ENCODE measurements around the gene TMEM256.

TMEM256 gene

DNA sequence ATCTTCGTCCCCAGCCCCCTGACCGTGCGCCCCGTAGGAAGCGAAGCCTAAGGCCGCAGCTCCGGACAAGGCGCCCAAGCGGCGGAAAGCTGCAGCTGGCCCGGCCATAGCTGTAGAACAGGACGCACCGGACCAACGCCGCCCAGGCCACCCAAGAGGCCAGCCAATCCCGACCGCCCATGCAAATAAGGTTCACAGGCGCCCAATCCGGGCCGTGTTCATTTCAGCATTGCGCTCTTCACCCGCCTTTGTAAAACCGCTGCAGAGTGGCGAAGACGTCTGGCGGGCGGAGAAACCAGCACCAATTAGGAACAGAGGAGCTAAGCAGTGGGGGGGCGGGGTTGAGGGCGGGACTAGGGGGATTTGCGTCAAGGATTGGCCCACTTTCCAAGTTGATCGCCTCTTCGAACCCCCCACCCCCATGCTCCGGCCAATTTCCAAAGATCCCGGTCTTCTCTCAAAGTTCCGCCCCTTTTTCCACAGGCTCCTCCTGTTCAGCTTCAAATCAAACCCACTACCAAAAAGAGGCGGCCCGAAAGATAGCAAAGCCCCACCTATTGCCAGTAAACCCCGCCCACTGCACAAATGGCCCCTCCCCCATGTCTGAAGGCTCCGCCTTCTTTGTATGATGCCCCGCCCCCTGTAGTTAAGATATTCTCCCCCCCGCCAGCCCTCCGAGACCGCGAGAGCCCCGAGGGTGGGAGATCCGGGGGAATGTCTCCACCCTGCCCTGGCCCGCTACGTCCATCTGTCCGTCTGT, at the start of gene TMEM256:
Gene TMEM256 (minus strand): TSS at position 121 of the 760 bp plus-strand sequence. CDS start 13 bp downstream, at position 108.
- H3K36me3 Mint-ChIP-seq (ENCODE audit: insufficient read depth): peaks cover 5% of the 10 kb centered on the region
- DNase-seq (ENCODE audit: low spot score in 2 of 2) (peak; percentile 82 to 90), ATAC-seq (replicated peaks; ENCODE audit: extremely low read depth, poor library complexity, severe bottlenecking) (peak; percentile 96)
- no peaks in the 10 kb centered on the region for H3K27me3 Mint-ChIP-seq
- no peaks in the 10 kb centered on the region for H3K9me3 Mint-ChIP-seq
- H3K4me3 Mint-ChIP-seq: peak within 1 kb of the TSS; percentile 93
- H3K27ac Mint-ChIP-seq (ENCODE audit: low read depth): peak within 1 kb of the TSS; percentile 78
- peaks cover 19% of the 10 kb centered on the region for H3K4me1 Mint-ChIP-seq

DNA sequence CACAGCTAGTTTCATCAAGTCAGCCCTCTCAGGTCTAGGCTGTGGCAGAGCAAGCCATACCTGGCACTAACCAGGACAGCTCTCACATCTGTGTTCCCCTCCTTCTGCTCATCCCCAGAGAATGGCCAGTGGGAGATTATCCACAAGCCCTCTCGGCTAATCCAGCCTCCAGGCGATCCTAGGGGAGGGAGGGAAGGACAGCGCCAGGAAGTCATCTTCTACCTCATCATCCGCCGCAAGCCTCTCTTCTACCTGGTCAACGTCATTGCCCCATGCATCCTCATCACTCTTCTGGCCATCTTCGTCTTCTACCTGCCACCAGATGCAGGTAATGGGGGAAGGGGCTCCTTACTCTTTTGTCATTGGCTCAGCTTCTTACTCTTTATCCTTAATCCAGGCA, 44.6 kb upstream of the TMEM256 start:
- H3K4me3 Mint-ChIP-seq: no peak overlapping the region
- no peak for ATAC-seq (replicated peaks; ENCODE audit: extremely low read depth, poor library complexity, severe bottlenecking)
- H3K27me3 Mint-ChIP-seq: peaks cover 40% of the 10 kb centered on the region
- no peak overlapping the region for H3K27ac Mint-ChIP-seq (ENCODE audit: low read depth)
- no peak for DNase-seq (ENCODE audit: low spot score in 2 of 2)
- peaks cover 17% of the 10 kb centered on the region for H3K4me1 Mint-ChIP-seq
- peaks cover 9% of the 10 kb centered on the region for H3K36me3 Mint-ChIP-seq (ENCODE audit: insufficient read depth)
- H3K9me3 Mint-ChIP-seq: no peaks in the 10 kb centered on the region

DNA sequence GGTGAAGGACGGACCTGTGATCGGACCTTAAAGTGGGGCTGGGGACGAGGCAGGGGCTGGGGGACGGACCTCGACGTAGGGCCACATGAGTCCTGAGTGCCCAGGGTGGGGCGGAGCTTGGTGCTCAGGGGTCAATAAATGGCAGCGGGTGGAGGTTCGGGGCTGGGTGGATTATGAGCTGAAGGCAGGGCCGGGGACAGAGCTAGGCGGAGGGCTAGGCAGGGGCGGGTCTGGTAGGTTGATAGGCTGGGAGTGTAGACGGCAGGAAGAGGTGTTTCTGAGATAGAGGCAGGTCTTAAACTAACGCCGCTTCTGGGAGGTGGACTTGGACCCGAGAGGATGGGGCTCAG, 41.7 kb upstream of the TMEM256 start:
- H3K36me3 Mint-ChIP-seq (ENCODE audit: insufficient read depth): peaks cover 9% of the 10 kb centered on the region
- peaks cover 18% of the 10 kb centered on the region for H3K4me1 Mint-ChIP-seq
- H3K27ac Mint-ChIP-seq (ENCODE audit: low read depth): no peak overlapping the region
- ATAC-seq (replicated peaks; ENCODE audit: extremely low read depth, poor library complexity, severe bottlenecking) (peak; percentile 90), DNase-seq (ENCODE audit: low spot score in 2 of 2) (no peak)
- H3K9me3 Mint-ChIP-seq: no peaks in the 10 kb centered on the region
- H3K27me3 Mint-ChIP-seq: peaks cover 68% of the 10 kb centered on the region
- peak overlapping the region; percentile 73 for H3K4me3 Mint-ChIP-seq

DNA sequence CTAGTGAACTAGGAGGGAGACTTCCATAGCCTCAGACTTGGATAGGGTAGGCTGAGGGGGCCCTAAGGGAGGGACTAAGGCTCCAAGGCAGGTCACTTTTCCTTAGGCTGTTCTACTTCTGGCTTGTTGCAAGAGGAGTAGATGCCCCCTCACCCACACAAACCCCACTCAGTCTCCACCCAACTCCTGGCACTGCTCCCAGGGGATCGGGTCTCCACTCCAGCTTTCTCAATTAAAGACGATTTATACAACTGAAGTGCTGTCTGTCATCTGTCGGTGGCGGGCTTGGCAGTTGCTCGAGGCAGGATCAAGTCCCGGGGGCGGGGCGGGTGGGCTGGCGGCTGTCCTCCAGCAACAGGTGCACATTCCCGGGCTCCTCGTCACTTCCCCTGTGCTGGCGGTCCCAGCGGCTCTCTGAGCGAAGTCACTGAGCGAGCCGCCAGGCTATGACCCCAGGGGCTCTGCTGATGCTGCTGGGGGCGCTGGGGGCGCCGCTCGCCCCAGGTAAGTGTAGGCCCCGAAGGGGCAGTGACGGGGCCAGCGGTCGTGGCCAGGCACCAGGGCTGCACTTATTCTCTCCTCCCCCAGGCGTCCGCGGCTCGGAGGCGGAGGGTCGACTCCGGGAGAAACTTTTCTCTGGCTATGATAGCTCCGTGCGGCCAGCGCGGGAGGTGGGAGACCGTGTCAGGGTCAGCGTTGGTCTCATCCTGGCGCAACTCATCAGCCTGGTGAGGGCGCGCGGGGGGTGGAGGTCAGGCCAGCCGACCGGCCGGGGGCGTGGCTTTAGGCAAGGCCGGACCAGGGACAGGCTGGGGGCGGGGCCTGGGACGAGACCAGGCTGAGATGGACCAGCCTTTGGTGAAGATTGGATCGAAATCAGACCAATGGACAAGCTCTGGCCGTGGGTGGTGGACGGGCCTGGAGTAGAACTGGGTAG, 41.1 kb upstream of the TMEM256 start, which contains the start of gene CHRNB1:
Gene CHRNB1 (plus strand): TSS at position 380 of the 937 bp plus-strand sequence. CDS start 67 bp downstream, at position 447.
- H3K27ac Mint-ChIP-seq (ENCODE audit: low read depth): no peak within 1 kb of the TSS
- H3K4me3 Mint-ChIP-seq: peak within 1 kb of the TSS; percentile 73
- peaks cover 11% of the 10 kb centered on the region for H3K36me3 Mint-ChIP-seq (ENCODE audit: insufficient read depth)
- peaks cover 75% of the 10 kb centered on the region for H3K27me3 Mint-ChIP-seq
- H3K4me1 Mint-ChIP-seq: peaks cover 25% of the 10 kb centered on the region
- no peaks in the 10 kb centered on the region for H3K9me3 Mint-ChIP-seq
- ATAC-seq (replicated peaks; ENCODE audit: extremely low read depth, poor library complexity, severe bottlenecking): no peak
- no peak for DNase-seq (ENCODE audit: low spot score in 2 of 2)

DNA sequence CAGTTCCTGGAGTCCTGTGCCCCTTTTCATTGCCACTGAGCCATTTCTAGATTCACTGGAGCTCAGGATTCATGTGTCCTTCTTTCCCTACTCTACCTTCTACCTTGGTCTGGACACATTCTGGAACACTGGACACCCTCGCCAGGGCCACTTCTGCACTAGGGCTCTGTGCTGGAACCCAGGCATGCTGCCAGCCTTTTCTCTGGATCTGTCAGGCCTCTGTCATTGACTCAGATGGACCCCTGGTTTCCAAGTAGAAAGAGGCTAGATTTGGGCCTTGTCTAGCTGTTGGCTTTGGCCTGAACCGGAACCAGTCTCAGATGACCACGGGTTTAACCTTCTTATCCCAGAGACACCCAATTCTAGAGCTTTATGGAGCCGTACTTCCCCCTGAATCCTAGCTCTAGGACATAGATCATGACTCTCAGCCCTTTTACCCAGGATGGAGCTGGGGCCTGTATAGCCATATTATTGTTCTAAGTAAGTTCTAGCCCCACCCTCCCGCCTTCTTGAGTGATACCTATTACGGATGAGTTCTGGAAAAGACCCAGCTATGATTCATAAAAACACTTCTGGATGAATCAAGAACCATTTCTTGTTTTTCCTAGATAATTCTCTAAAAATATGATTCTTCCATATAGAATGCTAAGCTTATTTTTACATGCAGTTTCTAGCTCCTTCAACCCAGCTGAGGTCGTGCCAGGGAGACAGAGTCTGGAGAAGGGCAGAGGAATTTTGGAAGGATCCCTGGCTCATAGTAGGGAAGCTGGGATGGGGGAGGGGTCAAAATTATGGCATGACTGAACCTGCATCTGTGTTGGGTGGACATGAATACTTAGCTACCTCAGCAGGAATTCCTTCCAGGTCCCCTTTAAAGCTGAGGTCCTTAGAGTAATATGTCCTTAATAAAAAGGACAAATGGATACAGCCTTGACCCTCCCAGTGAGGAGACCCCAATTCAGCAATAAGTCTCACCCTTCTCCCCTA, 39.9 kb upstream of the TMEM256 start:
- no peak for DNase-seq (ENCODE audit: low spot score in 2 of 2)
- Mint-ChIP-seq H3K4me3 (no peak overlapping the region), H3K9me3 (no peaks in the 10 kb centered on the region), H3K27me3 (peaks cover 85% of the 10 kb centered on the region), H3K27ac (ENCODE audit: low read depth) (peak overlapping the region; percentile 59), H3K36me3 (ENCODE audit: insufficient read depth) (peaks cover 12% of the 10 kb centered on the region), H3K4me1 (peaks cover 32% of the 10 kb centered on the region)
- no peak for ATAC-seq (replicated peaks; ENCODE audit: extremely low read depth, poor library complexity, severe bottlenecking)

DNA sequence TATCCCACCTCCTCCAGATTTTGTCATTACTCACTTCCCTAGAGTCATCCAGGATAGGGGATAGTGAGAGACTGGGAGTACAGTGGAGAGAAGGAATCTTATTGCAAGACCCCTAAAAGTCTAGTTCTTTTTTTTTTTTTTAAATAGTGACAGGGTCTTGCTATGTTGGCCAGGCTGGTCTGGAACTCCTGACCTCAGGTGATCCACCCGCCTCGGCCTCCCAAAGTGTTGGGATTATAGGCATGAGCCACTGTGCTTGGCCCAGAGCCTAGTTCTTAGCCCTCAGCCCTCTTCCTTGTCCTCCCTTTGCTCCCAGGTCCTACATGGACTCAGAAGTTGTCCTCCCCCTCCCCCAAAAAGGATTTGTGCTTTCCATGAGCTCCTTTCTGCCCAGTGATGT, 38.2 kb upstream of the TMEM256 start:
- Mint-ChIP-seq H3K9me3 (no peaks in the 10 kb centered on the region), H3K36me3 (ENCODE audit: insufficient read depth) (peaks cover 13% of the 10 kb centered on the region), H3K4me3 (peak overlapping the region; percentile 40), H3K27me3 (peaks cover 88% of the 10 kb centered on the region), H3K4me1 (peaks cover 41% of the 10 kb centered on the region), H3K27ac (ENCODE audit: low read depth) (no peak overlapping the region)
- ATAC-seq (replicated peaks; ENCODE audit: extremely low read depth, poor library complexity, severe bottlenecking) (no peak), DNase-seq (ENCODE audit: low spot score in 2 of 2) (no peak)

DNA sequence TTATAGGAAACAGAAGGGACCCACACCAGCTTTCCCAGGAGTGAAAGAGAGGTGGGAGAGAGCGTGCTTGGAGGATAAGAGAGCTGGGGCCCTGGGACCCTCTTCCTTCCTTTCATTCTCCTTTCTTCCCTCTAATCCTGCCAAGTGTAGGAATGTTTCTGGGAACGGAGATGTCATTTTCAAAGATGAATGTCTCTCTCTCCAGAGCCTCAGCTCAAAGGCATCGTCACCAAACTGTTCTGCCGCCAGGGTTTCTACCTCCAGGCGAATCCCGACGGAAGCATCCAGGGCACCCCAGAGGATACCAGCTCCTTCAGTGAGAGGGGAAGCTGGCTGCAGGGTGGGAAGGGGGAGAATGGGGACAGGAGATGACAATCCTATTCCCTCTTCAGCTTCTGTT, 37.4 kb upstream of the TMEM256 start:
- Mint-ChIP-seq H3K36me3 (ENCODE audit: insufficient read depth) (peaks cover 17% of the 10 kb centered on the region), H3K27me3 (peaks cover 80% of the 10 kb centered on the region), H3K4me1 (peaks cover 49% of the 10 kb centered on the region), H3K4me3 (no peak overlapping the region), H3K9me3 (no peaks in the 10 kb centered on the region), H3K27ac (ENCODE audit: low read depth) (no peak overlapping the region)
- no peak for ATAC-seq (replicated peaks; ENCODE audit: extremely low read depth, poor library complexity, severe bottlenecking)
- DNase-seq (ENCODE audit: low spot score in 2 of 2): no peak

DNA sequence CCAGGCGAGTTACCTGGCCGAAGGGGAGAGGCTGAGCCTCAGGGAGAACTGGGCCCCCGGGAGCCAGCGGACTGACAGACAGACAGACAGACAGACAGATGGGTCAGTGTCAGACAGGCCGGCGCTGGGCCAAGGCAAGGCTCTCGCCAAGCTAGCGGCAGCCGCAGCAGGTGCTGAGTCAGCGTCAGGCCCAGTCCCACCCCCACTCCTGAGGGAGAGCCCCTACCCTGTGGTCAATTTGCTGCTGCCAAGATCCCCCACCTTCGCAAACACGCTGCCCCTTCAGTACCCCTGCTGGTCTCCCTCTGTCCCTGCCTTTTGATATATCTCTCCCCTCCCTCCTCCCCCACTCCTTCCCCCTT, 36.9 kb upstream of the TMEM256 start:
- no peak for DNase-seq (ENCODE audit: low spot score in 2 of 2)
- Mint-ChIP-seq H3K27ac (ENCODE audit: low read depth) (no peak overlapping the region), H3K36me3 (ENCODE audit: insufficient read depth) (peaks cover 15% of the 10 kb centered on the region), H3K4me1 (peaks cover 50% of the 10 kb centered on the region), H3K27me3 (peaks cover 75% of the 10 kb centered on the region), H3K9me3 (no peaks in the 10 kb centered on the region), H3K4me3 (no peak overlapping the region)
- no peak for ATAC-seq (replicated peaks; ENCODE audit: extremely low read depth, poor library complexity, severe bottlenecking)

DNA sequence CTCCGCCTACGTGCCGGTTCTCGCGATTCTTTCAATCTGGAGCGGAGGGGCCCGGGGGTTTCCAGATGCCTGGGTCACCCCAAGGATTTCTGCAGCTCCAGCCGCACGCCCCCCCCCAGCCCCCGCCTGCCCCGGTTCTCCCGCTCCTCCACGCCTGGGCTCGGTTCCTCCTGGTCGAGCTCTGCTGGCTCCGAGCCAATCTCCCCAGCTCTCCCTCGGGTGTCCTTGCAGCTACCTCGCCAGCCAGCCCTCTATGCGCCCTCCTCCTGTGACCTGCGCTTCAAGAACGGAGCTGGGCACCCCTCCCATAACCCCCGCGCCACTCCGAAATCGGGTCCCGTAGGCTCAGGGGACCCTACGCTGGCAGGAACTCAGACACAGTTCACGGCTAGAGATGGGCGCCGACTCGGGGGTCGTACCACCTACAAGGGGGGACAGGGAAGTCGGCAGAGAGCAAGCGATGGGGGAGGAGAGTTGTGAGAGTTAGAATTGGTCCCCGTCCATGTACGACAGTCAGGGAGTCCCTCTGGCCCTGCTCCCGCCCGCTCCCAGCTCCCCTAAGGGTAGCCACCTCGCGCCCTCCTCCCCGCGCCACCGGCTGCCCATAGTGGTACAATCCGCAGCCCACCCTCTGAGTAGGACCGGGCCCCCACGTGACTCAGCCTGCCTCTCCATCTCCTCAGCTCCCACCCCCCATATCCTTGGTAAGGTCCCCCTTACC, 36.4 kb upstream of the TMEM256 start:
- peaks cover 44% of the 10 kb centered on the region for H3K4me1 Mint-ChIP-seq
- H3K27me3 Mint-ChIP-seq: peaks cover 70% of the 10 kb centered on the region
- no peaks in the 10 kb centered on the region for H3K9me3 Mint-ChIP-seq
- no peak for ATAC-seq (replicated peaks; ENCODE audit: extremely low read depth, poor library complexity, severe bottlenecking)
- H3K27ac Mint-ChIP-seq (ENCODE audit: low read depth): peak overlapping the region; percentile 56
- peaks cover 16% of the 10 kb centered on the region for H3K36me3 Mint-ChIP-seq (ENCODE audit: insufficient read depth)
- no peak for DNase-seq (ENCODE audit: low spot score in 2 of 2)
- peak overlapping the region; percentile 69 for H3K4me3 Mint-ChIP-seq

DNA sequence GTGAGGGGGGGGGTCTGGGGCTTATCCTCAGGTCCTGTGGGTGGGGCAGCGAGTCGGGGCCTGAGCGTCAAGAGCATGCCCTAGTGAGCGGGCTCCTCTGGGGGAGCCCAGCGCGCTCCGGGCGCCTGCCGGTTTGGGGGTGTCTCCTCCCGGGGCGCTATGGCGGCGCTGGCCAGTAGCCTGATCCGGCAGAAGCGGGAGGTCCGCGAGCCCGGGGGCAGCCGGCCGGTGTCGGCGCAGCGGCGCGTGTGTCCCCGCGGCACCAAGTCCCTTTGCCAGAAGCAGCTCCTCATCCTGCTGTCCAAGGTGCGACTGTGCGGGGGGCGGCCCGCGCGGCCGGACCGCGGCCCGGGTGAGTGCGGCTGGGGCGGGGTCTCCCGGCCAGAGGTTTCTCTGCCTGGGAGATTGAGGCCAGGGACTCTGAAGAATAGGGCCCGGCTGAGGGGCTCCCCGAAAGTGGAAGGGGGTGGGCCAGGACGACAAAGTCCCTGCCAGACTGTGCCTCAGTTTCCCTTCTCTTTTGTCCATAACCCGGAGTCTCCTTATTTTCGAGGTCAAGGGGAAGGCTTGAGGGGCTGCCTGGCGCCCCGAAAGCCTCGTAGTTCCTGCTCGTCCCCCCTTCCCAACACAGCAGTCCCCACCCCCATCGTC, 35.7 kb upstream of the TMEM256 start, which contains the start of gene FGF11:
Gene FGF11 (plus strand): TSS at position 51 of the 651 bp plus-strand sequence. CDS start 109 bp downstream, at position 160.
- peak within 1 kb of the TSS; percentile 56 for H3K27ac Mint-ChIP-seq (ENCODE audit: low read depth)
- peaks cover 19% of the 10 kb centered on the region for H3K36me3 Mint-ChIP-seq (ENCODE audit: insufficient read depth)
- no peak for DNase-seq (ENCODE audit: low spot score in 2 of 2)
- no peaks in the 10 kb centered on the region for H3K9me3 Mint-ChIP-seq
- no peak for ATAC-seq (replicated peaks; ENCODE audit: extremely low read depth, poor library complexity, severe bottlenecking)
- H3K27me3 Mint-ChIP-seq: peaks cover 66% of the 10 kb centered on the region
- H3K4me1 Mint-ChIP-seq: peaks cover 40% of the 10 kb centered on the region
- peak within 1 kb of the TSS; percentile 95 for H3K4me3 Mint-ChIP-seq

Measured in central memory CD8-positive, alpha-beta T cell (primary cell).